ENCODE results near the gene REL.
A peak's percentile ranks its signal among the peaks of the same experiment; 100 is the strongest.

The REL gene

GRCh38 chr2:60958800-60959199 is 77.4 kb downstream of the REL start:
- peaks cover 4% of the 10 kb centered on the region for H3K79me1 ChIP-seq (ENCODE audit: low read length)
- no peak overlapping the region for H2BK120ac ChIP-seq (ENCODE audit: insufficient read depth, low read length, poor library complexity)
- no peak overlapping the region for H2BK5ac ChIP-seq (ENCODE audit: low read depth, low read length, poor library complexity)
- H3K14ac ChIP-seq (ENCODE audit: low read length), result no peak overlapping the region
- H3K9ac ChIP-seq (ENCODE audit: low read length), result no peak overlapping the region
- H3K36me3 ChIP-seq (ENCODE audit: control insufficient read depth in 1 of 2, insufficient read depth in 2 of 2, low read length in 2 of 2), result no peaks in the 10 kb centered on the region
- H2AFZ ChIP-seq (ENCODE audit: insufficient read depth, low read length, poor library complexity), result no peak overlapping the region
- H3K4me3 ChIP-seq (ENCODE audit: low read depth, low read length), result no peak overlapping the region
- H3K27me3 ChIP-seq (ENCODE audit: insufficient read depth, low read length), result no peaks in the 10 kb centered on the region
- peak; percentile 46 to 80 for DNase-seq
- H3K18ac ChIP-seq (ENCODE audit: low read length), result no peak overlapping the region
- H3K9me3 ChIP-seq (ENCODE audit: insufficient read depth, low read depth, low read length), result no peaks in the 10 kb centered on the region
- no CpG with 5 or more reads among the region's 3 CpGs for WGBS (ENCODE audit: extremely low coverage, insufficient coverage, insufficient read length)
- H2BK12ac ChIP-seq (ENCODE audit: low read length), result no peak overlapping the region
- H3K79me2 ChIP-seq (ENCODE audit: control insufficient read depth, insufficient read depth, low read length, poor library complexity), result no peaks in the 10 kb centered on the region
- H2AK5ac ChIP-seq (ENCODE audit: low read length), result no peak overlapping the region
- no peak overlapping the region for H3K4me2 ChIP-seq (ENCODE audit: low read length)
- no peak overlapping the region for H3K23ac ChIP-seq (ENCODE audit: low read length)
- no peak overlapping the region for H3K27ac ChIP-seq (ENCODE audit: low read depth, low read length)
- no peak overlapping the region for H4K8ac ChIP-seq (ENCODE audit: low read depth, low read length)
- peaks cover 2 to 4% of the 10 kb centered on the region in 2 experiments for H3K4me1 ChIP-seq (ENCODE audit: control insufficient read depth in 1 of 2, insufficient read depth in 2 of 2, low read length in 2 of 2)
- H4K91ac ChIP-seq (ENCODE audit: low read depth, low read length), result no peak overlapping the region
- no peak overlapping the region for H3K4ac ChIP-seq (ENCODE audit: low read depth, low read length)
- no peak overlapping the region for H4K12ac ChIP-seq (ENCODE audit: low read depth, low read length)

GRCh38 chr2:60959501-60959900 is 78.1 kb downstream of the REL start:
- no peak overlapping the region for H4K12ac ChIP-seq (ENCODE audit: low read depth, low read length)
- no peak overlapping the region for H2BK5ac ChIP-seq (ENCODE audit: low read depth, low read length, poor library complexity)
- no peak overlapping the region for H4K8ac ChIP-seq (ENCODE audit: low read depth, low read length)
- H3K9me3 ChIP-seq (ENCODE audit: insufficient read depth, low read depth, low read length), result no peaks in the 10 kb centered on the region
- H3K36me3 ChIP-seq (ENCODE audit: control insufficient read depth in 1 of 2, insufficient read depth in 2 of 2, low read length in 2 of 2), result no peaks in the 10 kb centered on the region
- H3K27me3 ChIP-seq (ENCODE audit: insufficient read depth, low read length), result no peaks in the 10 kb centered on the region
- H2BK120ac ChIP-seq (ENCODE audit: insufficient read depth, low read length, poor library complexity), result no peak overlapping the region
- H3K4me3 ChIP-seq (ENCODE audit: low read depth, low read length), result no peak overlapping the region
- DNase-seq, result no peak
- H3K4ac ChIP-seq (ENCODE audit: low read depth, low read length), result no peak overlapping the region
- H3K9ac ChIP-seq (ENCODE audit: low read length), result no peak overlapping the region
- no peaks in the 10 kb centered on the region for H3K79me2 ChIP-seq (ENCODE audit: control insufficient read depth, insufficient read depth, low read length, poor library complexity)
- WGBS (ENCODE audit: extremely low coverage, insufficient coverage, insufficient read length), result no CpG with 5 or more reads among the region's 7 CpGs
- H3K23ac ChIP-seq (ENCODE audit: low read length), result no peak overlapping the region
- no peak overlapping the region for H3K4me2 ChIP-seq (ENCODE audit: low read length)
- H3K18ac ChIP-seq (ENCODE audit: low read length), result no peak overlapping the region
- no peak overlapping the region for H3K27ac ChIP-seq (ENCODE audit: low read depth, low read length)
- H3K4me1 ChIP-seq (ENCODE audit: control insufficient read depth in 1 of 2, insufficient read depth in 2 of 2, low read length in 2 of 2), result peaks cover 2 to 4% of the 10 kb centered on the region in 2 experiments
- peaks cover 4% of the 10 kb centered on the region for H3K79me1 ChIP-seq (ENCODE audit: low read length)
- peak overlapping the region; percentile 19 for H4K91ac ChIP-seq (ENCODE audit: low read depth, low read length)
- no peak overlapping the region for H3K14ac ChIP-seq (ENCODE audit: low read length)
- H2AK5ac ChIP-seq (ENCODE audit: low read length), result no peak overlapping the region
- no peak overlapping the region for H2AFZ ChIP-seq (ENCODE audit: insufficient read depth, low read length, poor library complexity)
- H2BK12ac ChIP-seq (ENCODE audit: low read length), result peak overlapping the region; percentile 43

- no peak for DNase-seq
- Histone ChIP-seq H4K8ac (ENCODE audit: low read depth, low read length) (no peak overlapping the region), H2AK5ac (ENCODE audit: low read length) (no peak overlapping the region), H3K4me1 (ENCODE audit: control insufficient read depth in 1 of 2, insufficient read depth in 2 of 2, low read length in 2 of 2) (peaks cover 2 to 4% of the 10 kb centered on the region in 2 experiments), H2BK12ac (ENCODE audit: low read length) (no peak overlapping the region), H3K9ac (ENCODE audit: low read length) (no peak overlapping the region), H3K79me2 (ENCODE audit: control insufficient read depth, insufficient read depth, low read length, poor library complexity) (no peaks in the 10 kb centered on the region), H4K12ac (ENCODE audit: low read depth, low read length) (no peak overlapping the region), H2BK5ac (ENCODE audit: low read depth, low read length, poor library complexity) (no peak overlapping the region), H3K14ac (ENCODE audit: low read length) (no peak overlapping the region), H3K27ac (ENCODE audit: low read depth, low read length) (no peak overlapping the region), H2AFZ (ENCODE audit: insufficient read depth, low read length, poor library complexity) (no peak overlapping the region), H2BK120ac (ENCODE audit: insufficient read depth, low read length, poor library complexity) (no peak overlapping the region), H4K91ac (ENCODE audit: low read depth, low read length) (no peak overlapping the region), H3K79me1 (ENCODE audit: low read length) (peaks cover 4% of the 10 kb centered on the region), H3K4ac (ENCODE audit: low read depth, low read length) (no peak overlapping the region), H3K23ac (ENCODE audit: low read length) (no peak overlapping the region), H3K9me3 (ENCODE audit: insufficient read depth, low read depth, low read length) (no peaks in the 10 kb centered on the region), H3K36me3 (ENCODE audit: control insufficient read depth in 1 of 2, insufficient read depth in 2 of 2, low read length in 2 of 2) (no peaks in the 10 kb centered on the region), H3K18ac (ENCODE audit: low read length) (no peak overlapping the region), H3K4me2 (ENCODE audit: low read length) (no peak overlapping the region), H3K27me3 (ENCODE audit: insufficient read depth, low read length) (no peaks in the 10 kb centered on the region), H3K4me3 (ENCODE audit: low read depth, low read length) (no peak overlapping the region)
- no CpG with 5 or more reads among the region's 1 CpG for WGBS (ENCODE audit: extremely low coverage, insufficient coverage, insufficient read length)
Observed at GRCh38 chr2:60960706-60961105, 79.3 kb downstream of the REL start.

DNA sequence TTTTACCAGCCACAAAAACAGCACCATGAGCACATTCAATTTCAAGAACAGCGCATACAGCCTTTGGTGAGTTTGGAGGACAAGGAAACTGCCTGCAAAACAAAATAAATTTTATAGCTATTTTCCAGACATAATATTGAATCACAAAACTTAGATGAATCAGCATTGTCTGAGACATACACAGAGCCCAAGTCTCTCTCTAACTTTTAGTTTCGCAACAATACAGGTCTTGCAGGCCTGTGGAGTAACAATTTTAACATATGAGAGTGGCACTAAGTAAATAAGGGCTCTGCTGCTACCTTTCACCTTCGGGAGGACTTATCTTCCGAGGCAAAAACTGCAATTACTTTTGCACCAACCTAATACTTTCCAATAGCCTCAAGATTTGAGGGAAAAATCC is 80.1 kb downstream of the REL start:
- Histone ChIP-seq H4K91ac (ENCODE audit: low read depth, low read length) (no peak overlapping the region), H3K4me3 (ENCODE audit: low read depth, low read length) (no peak overlapping the region), H3K9me3 (ENCODE audit: insufficient read depth, low read depth, low read length) (no peaks in the 10 kb centered on the region), H3K27ac (ENCODE audit: low read depth, low read length) (no peak overlapping the region), H3K79me2 (ENCODE audit: control insufficient read depth, insufficient read depth, low read length, poor library complexity) (no peaks in the 10 kb centered on the region), H2BK12ac (ENCODE audit: low read length) (no peak overlapping the region), H3K18ac (ENCODE audit: low read length) (no peak overlapping the region), H3K27me3 (ENCODE audit: insufficient read depth, low read length) (no peaks in the 10 kb centered on the region), H3K14ac (ENCODE audit: low read length) (no peak overlapping the region), H2AK5ac (ENCODE audit: low read length) (no peak overlapping the region), H3K9ac (ENCODE audit: low read length) (no peak overlapping the region), H3K4me1 (ENCODE audit: control insufficient read depth in 1 of 2, insufficient read depth in 2 of 2, low read length in 2 of 2) (peaks cover 2 to 4% of the 10 kb centered on the region in 2 experiments), H3K4me2 (ENCODE audit: low read length) (no peak overlapping the region), H3K79me1 (ENCODE audit: low read length) (peaks cover 4% of the 10 kb centered on the region), H3K4ac (ENCODE audit: low read depth, low read length) (no peak overlapping the region), H3K23ac (ENCODE audit: low read length) (no peak overlapping the region), H4K12ac (ENCODE audit: low read depth, low read length) (no peak overlapping the region), H2AFZ (ENCODE audit: insufficient read depth, low read length, poor library complexity) (no peak overlapping the region), H4K8ac (ENCODE audit: low read depth, low read length) (no peak overlapping the region), H3K36me3 (ENCODE audit: control insufficient read depth in 1 of 2, insufficient read depth in 2 of 2, low read length in 2 of 2) (no peaks in the 10 kb centered on the region), H2BK120ac (ENCODE audit: insufficient read depth, low read length, poor library complexity) (no peak overlapping the region), H2BK5ac (ENCODE audit: low read depth, low read length, poor library complexity) (no peak overlapping the region)
- peak; percentile 74 to 95 for DNase-seq
- no CpG with 5 or more reads among the region's 4 CpGs for WGBS (ENCODE audit: extremely low coverage, insufficient coverage, insufficient read length)

Data from trophoblast cell (in vitro differentiated cells and primary cell).